Parathyroid adenoma (tissue), 2 donors: ENCODE measurements around the gene EDN2.

Source experiments
- H2AFZ ChIP-seq: fragments of 300-600 bp; sonication (generic); one replicate; pipeline ENCODE4 v1.7.0; 2017; ENCODE audit warnings: antibody characterized with exemption, mild to moderate bottlenecking
- H3K27ac ChIP-seq: fragments of 300-600 bp; sonication (generic); one replicate; pipeline ENCODE4 v1.7.0; 2017
- H3K27me3 ChIP-seq: fragments of 300-600 bp; sonication (generic); one replicate; pipeline ENCODE4 v1.7.0; 2017; ENCODE audit warnings: low read length; ENCODE audit not compliant: control insufficient read depth, insufficient read depth
- H3K36me3 ChIP-seq: fragments of 300-600 bp; sonication (generic); one replicate; pipeline ENCODE4 v1.7.0; 2017; ENCODE audit warnings: low read length; ENCODE audit not compliant: control insufficient read depth, insufficient read depth
- H3K4me1 ChIP-seq: fragments of 300-600 bp; sonication (generic); one replicate; pipeline ENCODE4 v1.7.0; 2017; ENCODE audit warnings: control low read depth
- H3K4me2 ChIP-seq: fragments of 300-600 bp; sonication (generic); one replicate; pipeline ENCODE4 v1.7.0; 2017; ENCODE audit warnings: low read length
- H3K4me3 ChIP-seq: fragments of 300-600 bp; sonication (generic); one replicate; pipeline ENCODE4 v1.7.0; 2017; ENCODE audit warnings: low read depth, low read length
- H3K79me2 ChIP-seq: fragments of 300-600 bp; sonication (generic); one replicate; pipeline ENCODE4 v1.7.0; 2017; ENCODE audit warnings: control low read depth
- H3K9ac ChIP-seq: fragments of 300-600 bp; sonication (generic); one replicate; pipeline ENCODE4 v1.7.0; 2017; ENCODE audit warnings: mild to moderate bottlenecking
- H3K9me3 ChIP-seq: fragments of 300-600 bp; sonication (generic); one replicate; pipeline ENCODE4 v1.7.0; 2017; ENCODE audit warnings: low read length; ENCODE audit not compliant: control insufficient read depth
- CTCF ChIP-seq: fragments of 300-600 bp; sonication (generic); IDR thresholded peaks from one replicate; pipeline ENCODE4 v1.7.0; 2017; ENCODE audit warnings: antibody characterized with exemption, mild to moderate bottlenecking
- donor health status: primary hyperparathyroidism.

Gene EDN2

GRCh38 chr1:41446851-41447610 is 37.5 kb downstream of the EDN2 start:
- no peaks in the 10 kb centered on the region for H3K4me1 ChIP-seq
- no peak for TF ChIP-seq CTCF
- no peaks in the 10 kb centered on the region for H3K9me3 ChIP-seq
- H3K4me3 ChIP-seq = no peak overlapping the region
- H3K27ac ChIP-seq = no peak overlapping the region
- H3K36me3 ChIP-seq = no peaks in the 10 kb centered on the region
- H3K4me2 ChIP-seq = no peak overlapping the region
- H3K79me2 ChIP-seq = no peaks in the 10 kb centered on the region
- H3K27me3 ChIP-seq = no peaks in the 10 kb centered on the region
- H2AFZ ChIP-seq = no peak overlapping the region
- no peak overlapping the region for H3K9ac ChIP-seq

GRCh38 chr1:41444785-41445184 is 39.7 kb downstream of the EDN2 start:
- no peak overlapping the region for H3K9ac ChIP-seq
- no peak overlapping the region for H3K4me2 ChIP-seq
- no peak for TF ChIP-seq CTCF
- no peaks in the 10 kb centered on the region for H3K36me3 ChIP-seq
- H3K9me3 ChIP-seq = no peaks in the 10 kb centered on the region
- H3K79me2 ChIP-seq = no peaks in the 10 kb centered on the region
- H3K27ac ChIP-seq = no peak overlapping the region
- no peaks in the 10 kb centered on the region for H3K4me1 ChIP-seq
- H2AFZ ChIP-seq = no peak overlapping the region
- no peaks in the 10 kb centered on the region for H3K27me3 ChIP-seq
- no peak overlapping the region for H3K4me3 ChIP-seq

- H3K27me3 ChIP-seq = no peaks in the 10 kb centered on the region
- no peak overlapping the region for H3K27ac ChIP-seq
- no peaks in the 10 kb centered on the region for H3K9me3 ChIP-seq
- H3K4me1 ChIP-seq = no peaks in the 10 kb centered on the region
- no peak overlapping the region for H2AFZ ChIP-seq
- no peaks in the 10 kb centered on the region for H3K36me3 ChIP-seq
- H3K79me2 ChIP-seq = no peaks in the 10 kb centered on the region
- no peak overlapping the region for H3K4me3 ChIP-seq
- TF ChIP-seq CTCF = no peak
- no peak overlapping the region for H3K9ac ChIP-seq
- H3K4me2 ChIP-seq = no peak overlapping the region
These were observed 40.2 kb downstream of the EDN2 start for GRCh38 chr1:41444246-41444645.

GRCh38 chr1:41442697-41443251 is 41.7 kb downstream of the EDN2 start:
- TF ChIP-seq CTCF = no peak
- Histone ChIP-seq H3K4me1 (no peaks in the 10 kb centered on the region), H3K27me3 (no peaks in the 10 kb centered on the region), H3K4me2 (peak overlapping the region; percentile 27), H3K27ac (no peak overlapping the region), H2AFZ (no peak overlapping the region), H3K9me3 (no peaks in the 10 kb centered on the region), H3K79me2 (no peaks in the 10 kb centered on the region), H3K9ac (no peak overlapping the region), H3K36me3 (no peaks in the 10 kb centered on the region), H3K4me3 (no peak overlapping the region)
